GM23338 (cell line): ENCODE results near the gene SUGCT. TPM values are rescaled to one million over a fixed set of nuclear protein-coding genes. Genes with fewer than 3 reads are reported as not detected.

Experiments used
- CREB1 ChIP-seq: fragments of 250-450 bp; sonication (Bioruptor Pico); IDR thresholded peaks from 2 replicates; pipeline ENCODE4 v1.5.0; 2020; ENCODE audit warnings: low read depth, mild to moderate bottlenecking, moderate library complexity
- CTCF ChIP-seq, 2 experiments: fragments of 200-600 bp in 1 of 2; sonication (generic) in 1 of 2; conservative IDR thresholded peaks; 2 replicates each; pipeline versions ENCODE4 v1.5.1 to v1.6.1; 2016 to 2017; ENCODE audit warnings: antibody characterized with exemption in 2 of 2, low read depth in 2 of 2, mild to moderate bottlenecking in 2 of 2, moderate library complexity in 1 of 2
- ETS1 ChIP-seq: IDR thresholded peaks from 2 replicates; pipeline ENCODE4 v1.6.1; 2016; ENCODE audit warnings: antibody characterized with exemption
- EZH2 ChIP-seq: fragments of 200-600 bp; sonication (generic); IDR thresholded peaks from one replicate; pipeline ENCODE4 v1.8.0; 2017; ENCODE audit warnings: antibody characterized with exemption, mild to moderate bottlenecking, low read depth; ENCODE audit not compliant: unreplicated experiment
- EZH2phosphoT487 ChIP-seq: fragments of 200-600 bp; sonication (generic); IDR thresholded peaks from one replicate; pipeline ENCODE4 v1.8.1; 2018; ENCODE audit warnings: antibody characterized with exemption; ENCODE audit not compliant: unreplicated experiment
- JUNB ChIP-seq: IDR thresholded peaks from one replicate; pipeline ENCODE4 v1.6.1; 2016; ENCODE audit warnings: antibody characterized with exemption; ENCODE audit not compliant: unreplicated experiment
- NANOG ChIP-seq: IDR thresholded peaks from 2 replicates; pipeline ENCODE4 v1.6.1; 2016; ENCODE audit warnings: antibody characterized with exemption, borderline replicate concordance
- POLR2AphosphoS5 ChIP-seq: IDR thresholded peaks from 2 replicates; pipeline ENCODE4 v1.6.1; 2016; ENCODE audit warnings: antibody characterized with exemption, low read depth
- STAT1 ChIP-seq: IDR thresholded peaks from one replicate; pipeline ENCODE4 v1.6.1; 2016; ENCODE audit warnings: antibody characterized with exemption; ENCODE audit not compliant: unreplicated experiment
- ZNF114 ChIP-seq: fragments of 250-450 bp; sonication (Bioruptor Pico); IDR thresholded peaks from 2 replicates; pipeline ENCODE4 v1.5.0; 2020; ENCODE audit warnings: mild to moderate bottlenecking, moderate library complexity
- ZNF331 ChIP-seq: fragments of 250-450 bp; sonication (Bioruptor Pico); IDR thresholded peaks from 2 replicates; pipeline ENCODE4 v1.5.0; 2020; ENCODE audit warnings: low read depth, mild to moderate bottlenecking, moderate library complexity
- ZNF462 ChIP-seq: fragments of 250-450 bp; sonication (Bioruptor Pico); IDR thresholded peaks from 2 replicates; pipeline ENCODE4 v1.5.0; 2020; ENCODE audit warnings: mild to moderate bottlenecking, moderate library complexity
- polyA plus RNA-seq: library from polyadenylated mRNA; unstranded; fragments of >200 nt; fragmentation: Nextera tagmentation; extraction: Ambion mirVana; gene quantifications from 2 replicates; pipeline ENCODE4 v1.2.1, GENCODE V29; 2016
- total RNA-seq: library from RNA; depleted of rRNA; stranded (reverse); fragments of >200 nt; shearing (Covaris generic); gene quantifications from 2 replicates; pipeline ENCODE4 v1.2.3, GENCODE V29; 2014

SUGCT gene
- total and polyA plus RNA-seq, 2 experiments from 2014 or later: 4.2 to 5.6 TPM

GRCh38 chr7:40815022-40815421 lies 680.2 kb downstream of the SUGCT start (continued):
- TF ChIP-seq ZNF462 (CRISPR knock-in tag) (no peak), POLR2AphosphoS5 (no peak), NANOG (no peak), CTCF (conservative IDR thresholded peaks at IDR 0.05; ENCODE audit: low read depth in 2 of 2) (no peak), EZH2 (no peak), ZNF331 (CRISPR knock-in tag) (no peak), EZH2phosphoT487 (no peak), ETS1 (no peak), JUNB (no peak), CREB1 (CRISPR knock-in tag) (no peak), STAT1 (no peak), ZNF114 (CRISPR knock-in tag) (no peak)
